ENCODE measurements around the gene HOOK1.
"Not testable (repeated sequence)": the region's sequence is repeated elsewhere in the genome, so short reads cannot be mapped to it uniquely, and the experiment has no call there.

The HOOK1 gene

DNA sequence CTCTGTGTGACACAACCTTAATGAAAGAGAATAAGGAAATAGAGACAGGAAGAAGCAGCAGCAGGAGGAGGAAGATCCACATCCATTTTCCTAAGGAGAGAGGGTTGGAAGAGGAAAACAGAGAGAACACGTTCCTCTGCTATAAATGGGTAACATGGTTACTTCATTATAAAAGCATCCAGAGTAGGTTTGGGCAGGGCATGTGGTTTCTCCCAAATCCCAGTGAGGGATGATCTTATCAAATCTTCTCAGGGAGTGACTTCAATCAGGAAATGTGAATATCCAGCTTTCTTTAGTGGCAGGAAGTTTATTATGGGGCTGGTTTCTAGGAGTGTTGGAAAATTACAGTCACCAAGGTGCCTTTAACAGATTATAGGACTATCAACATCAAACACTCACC lies 100.8 kb downstream of the HOOK1 start:
- Histone ChIP-seq H3K36me3 (ENCODE audit: control insufficient read depth, insufficient read depth, low read length) (no peaks in the 10 kb centered on the region), H3K4me3 (ENCODE audit: low read depth, low read length) (no peak overlapping the region), H3K79me2 (no peaks in the 10 kb centered on the region), H2AFZ (no peak overlapping the region), H3K27ac (no peak overlapping the region), H3K27me3 (ENCODE audit: control insufficient read depth, insufficient read depth, low read length) (no peaks in the 10 kb centered on the region), H3K9ac (no peak overlapping the region), H3K9me3 (ENCODE audit: control insufficient read depth, low read length) (no peaks in the 10 kb centered on the region), H3K4me1 (no peaks in the 10 kb centered on the region), H3K4me2 (ENCODE audit: low read length) (no peak overlapping the region)
- TF ChIP-seq, protein P1, sequence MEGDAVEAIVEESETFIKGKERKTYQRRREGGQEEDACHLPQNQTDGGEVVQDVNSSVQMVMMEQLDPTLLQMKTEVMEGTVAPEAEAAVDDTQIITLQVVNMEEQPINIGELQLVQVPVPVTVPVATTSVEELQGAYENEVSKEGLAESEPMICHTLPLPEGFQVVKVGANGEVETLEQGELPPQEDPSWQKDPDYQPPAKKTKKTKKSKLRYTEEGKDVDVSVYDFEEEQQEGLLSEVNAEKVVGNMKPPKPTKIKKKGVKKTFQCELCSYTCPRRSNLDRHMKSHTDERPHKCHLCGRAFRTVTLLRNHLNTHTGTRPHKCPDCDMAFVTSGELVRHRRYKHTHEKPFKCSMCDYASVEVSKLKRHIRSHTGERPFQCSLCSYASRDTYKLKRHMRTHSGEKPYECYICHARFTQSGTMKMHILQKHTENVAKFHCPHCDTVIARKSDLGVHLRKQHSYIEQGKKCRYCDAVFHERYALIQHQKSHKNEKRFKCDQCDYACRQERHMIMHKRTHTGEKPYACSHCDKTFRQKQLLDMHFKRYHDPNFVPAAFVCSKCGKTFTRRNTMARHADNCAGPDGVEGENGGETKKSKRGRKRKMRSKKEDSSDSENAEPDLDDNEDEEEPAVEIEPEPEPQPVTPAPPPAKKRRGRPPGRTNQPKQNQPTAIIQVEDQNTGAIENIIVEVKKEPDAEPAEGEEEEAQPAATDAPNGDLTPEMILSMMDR (IDR thresholded peaks at IDR 0.05), result no peak

DNA sequence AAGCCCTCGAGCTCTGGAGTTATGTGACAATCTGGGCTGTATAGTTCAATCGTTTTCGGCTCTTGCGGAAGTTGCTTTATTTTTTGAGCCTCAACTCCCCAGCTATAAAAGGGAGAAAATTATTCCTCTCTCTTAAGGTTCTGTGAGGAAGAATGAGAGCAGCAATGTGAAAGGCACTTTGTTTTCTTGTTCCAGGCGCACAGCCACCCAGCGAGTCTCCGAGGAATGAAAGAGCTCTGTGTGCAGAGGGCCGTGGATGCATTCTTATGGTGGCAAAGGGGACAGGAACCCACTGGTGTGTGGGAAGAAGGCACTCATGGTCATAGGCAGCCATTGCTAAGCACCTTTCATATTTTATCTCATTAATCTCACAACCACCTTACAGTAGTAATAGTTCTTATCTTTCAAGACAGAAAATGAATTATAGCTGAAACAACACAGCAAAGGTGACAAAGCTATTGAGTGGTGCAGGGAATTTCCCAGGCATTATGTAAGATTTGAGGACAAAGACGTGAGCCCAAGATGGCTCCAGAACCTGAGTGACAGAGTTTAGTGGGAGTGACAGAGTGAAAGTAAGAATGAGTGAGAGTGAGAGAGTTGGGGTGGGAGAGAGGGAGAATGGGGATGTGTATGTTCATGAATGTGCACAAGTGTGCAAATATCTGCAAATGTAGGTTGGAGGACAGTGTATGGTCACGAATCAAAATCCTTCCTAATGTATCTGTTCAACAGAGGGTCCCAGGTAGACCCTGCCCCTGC lies 102.5 kb downstream of the HOOK1 start:
- no peak overlapping the region for H3K27ac ChIP-seq
- no peaks in the 10 kb centered on the region for H3K79me2 ChIP-seq
- no peak overlapping the region for H2AFZ ChIP-seq
- TF ChIP-seq, protein P1 (IDR thresholded peaks at IDR 0.05), result no peak
- H3K4me1 ChIP-seq, result no peaks in the 10 kb centered on the region
- H3K9ac ChIP-seq, result no peak overlapping the region
- H3K9me3 ChIP-seq (ENCODE audit: control insufficient read depth, low read length), result no peaks in the 10 kb centered on the region
- H3K27me3 ChIP-seq (ENCODE audit: control insufficient read depth, insufficient read depth, low read length), result no peaks in the 10 kb centered on the region
- H3K4me2 ChIP-seq (ENCODE audit: low read length), result no peak overlapping the region
- H3K36me3 ChIP-seq (ENCODE audit: control insufficient read depth, insufficient read depth, low read length), result no peaks in the 10 kb centered on the region
- no peak overlapping the region for H3K4me3 ChIP-seq (ENCODE audit: low read depth, low read length)

DNA sequence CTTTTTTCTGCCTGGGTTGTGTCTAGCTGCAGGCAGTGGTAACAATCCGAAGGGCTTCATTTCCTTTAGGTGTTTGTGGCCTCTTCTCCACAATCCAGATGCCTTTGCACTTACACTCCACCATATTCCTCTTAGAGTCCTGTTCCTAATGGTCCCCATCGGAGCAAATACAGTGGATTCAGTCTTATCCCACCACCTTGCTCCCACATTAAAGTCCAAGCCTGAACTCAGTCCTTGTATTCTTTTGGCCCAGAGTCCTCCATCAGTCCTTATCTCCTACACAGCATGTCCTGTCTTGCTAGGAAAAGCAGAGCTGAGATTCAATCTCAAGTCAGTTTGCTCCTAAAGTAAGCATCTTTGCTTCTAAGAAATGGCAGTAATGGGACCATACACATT lies 103.0 kb downstream of the HOOK1 start:
- H3K36me3 ChIP-seq (ENCODE audit: control insufficient read depth, insufficient read depth, low read length), result no peaks in the 10 kb centered on the region
- TF ChIP-seq, protein P1 (IDR thresholded peaks at IDR 0.05), result no peak
- no peak overlapping the region for H3K4me3 ChIP-seq (ENCODE audit: low read depth, low read length)
- no peak overlapping the region for H3K9ac ChIP-seq
- H3K4me1 ChIP-seq, result no peaks in the 10 kb centered on the region
- no peaks in the 10 kb centered on the region for H3K79me2 ChIP-seq
- H3K27ac ChIP-seq, result no peak overlapping the region
- no peaks in the 10 kb centered on the region for H3K9me3 ChIP-seq (ENCODE audit: control insufficient read depth, low read length)
- H3K4me2 ChIP-seq (ENCODE audit: low read length), result no peak overlapping the region
- no peak overlapping the region for H2AFZ ChIP-seq
- H3K27me3 ChIP-seq (ENCODE audit: control insufficient read depth, insufficient read depth, low read length), result no peaks in the 10 kb centered on the region

DNA sequence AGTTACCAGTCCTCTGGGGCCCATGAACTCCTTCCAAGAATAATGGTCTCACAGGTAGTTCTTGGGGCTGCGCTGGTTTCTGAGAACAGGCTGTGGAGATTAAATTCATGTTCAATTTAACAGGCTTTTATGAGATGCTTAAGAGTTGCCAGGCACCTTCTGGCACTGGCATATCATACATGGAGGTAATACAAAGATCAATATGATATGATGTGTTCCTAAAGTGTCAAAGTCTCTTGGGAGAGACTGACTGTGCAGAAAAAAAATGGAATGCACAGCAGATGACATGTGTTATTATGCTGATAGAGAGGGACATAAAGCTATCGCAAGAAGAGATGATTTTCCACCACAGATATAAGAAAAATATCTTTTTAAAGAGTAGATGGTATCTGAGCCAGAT lies 105.0 kb downstream of the HOOK1 start:
- Histone ChIP-seq H3K36me3 (ENCODE audit: control insufficient read depth, insufficient read depth, low read length) (no peaks in the 10 kb centered on the region), H3K4me1 (no peaks in the 10 kb centered on the region), H3K27ac (no peak overlapping the region), H2AFZ (no peak overlapping the region), H3K27me3 (ENCODE audit: control insufficient read depth, insufficient read depth, low read length) (no peaks in the 10 kb centered on the region), H3K4me2 (ENCODE audit: low read length) (no peak overlapping the region), H3K9ac (no peak overlapping the region), H3K79me2 (no peaks in the 10 kb centered on the region), H3K9me3 (ENCODE audit: control insufficient read depth, low read length) (no peaks in the 10 kb centered on the region), H3K4me3 (ENCODE audit: low read depth, low read length) (no peak overlapping the region)
- TF ChIP-seq, protein P1 (IDR thresholded peaks at IDR 0.05), result no peak

DNA sequence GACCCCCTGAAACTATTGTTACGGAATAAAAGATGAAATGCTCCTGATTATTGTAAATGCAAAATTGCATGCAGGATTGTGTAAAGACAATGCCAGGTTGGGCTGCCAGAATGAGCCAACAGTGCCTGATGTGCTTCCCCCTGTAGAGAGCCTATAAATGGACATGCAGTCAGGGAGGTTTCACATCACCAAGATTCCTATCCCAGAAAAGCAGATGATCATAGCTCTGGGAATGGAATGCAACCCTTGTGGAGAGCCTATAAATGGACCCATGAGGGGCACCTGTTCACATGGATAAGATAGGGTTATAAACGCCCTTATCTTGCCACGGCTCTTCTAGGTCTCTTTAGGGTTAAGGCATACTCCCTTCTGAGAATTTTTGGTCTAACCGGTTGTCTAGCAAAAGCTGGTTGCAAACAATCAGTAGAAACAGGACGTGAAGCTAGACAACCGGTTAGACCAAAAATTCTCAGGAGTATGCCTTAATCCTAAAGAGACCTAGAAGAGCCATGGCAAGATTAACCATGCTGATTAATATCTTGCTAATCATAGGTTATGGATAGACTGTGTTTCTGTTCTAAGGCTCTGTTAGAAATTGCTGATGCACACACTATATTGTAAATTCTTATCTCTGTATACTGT lies 106.6 kb downstream of the HOOK1 start:
- H3K4me1 ChIP-seq; H3K36me3 ChIP-seq (ENCODE audit: control insufficient read depth, insufficient read depth, low read length); H3K27ac ChIP-seq; H3K4me2 ChIP-seq (ENCODE audit: low read length); H3K9ac ChIP-seq; H3K79me2 ChIP-seq; H2AFZ ChIP-seq; H3K27me3 ChIP-seq (ENCODE audit: control insufficient read depth, insufficient read depth, low read length); H3K9me3 ChIP-seq (ENCODE audit: control insufficient read depth, low read length); H3K4me3 ChIP-seq (ENCODE audit: low read depth, low read length): not testable (repeated sequence)

Data from parathyroid adenoma (tissue), 2 donors.